DMS 273 (cell line): Measurements from ENCODE around the gene SNX30.
"Not testable (repeated sequence)": the region's sequence is repeated elsewhere in the genome, so short reads cannot be mapped to it uniquely, and the experiment has no call there.

Experiments
- DNase-seq: peaks from one replicate; lab custom pipeline; 2025; ENCODE audit not compliant: unreplicated experiment; lab: John Stamatoyannopoulos, UW

Gene SNX30

GRCh38 chr9:112750016-112750763, at the start of gene SNX30:
Gene SNX30, plus strand, starts transcription at chr9:112750760. Its CDS starts 242 bp downstream, at chr9:112751002.
- peak; percentile 94 for DNase-seq

- no peak for DNase-seq
Observed at GRCh38 chr9:112703304-112703703, 47.3 kb upstream of the SNX30 start.

- peak; percentile 61 for DNase-seq
Observed at GRCh38 chr9:112705768-112706427, 44.7 kb upstream of the SNX30 start.

DNA sequence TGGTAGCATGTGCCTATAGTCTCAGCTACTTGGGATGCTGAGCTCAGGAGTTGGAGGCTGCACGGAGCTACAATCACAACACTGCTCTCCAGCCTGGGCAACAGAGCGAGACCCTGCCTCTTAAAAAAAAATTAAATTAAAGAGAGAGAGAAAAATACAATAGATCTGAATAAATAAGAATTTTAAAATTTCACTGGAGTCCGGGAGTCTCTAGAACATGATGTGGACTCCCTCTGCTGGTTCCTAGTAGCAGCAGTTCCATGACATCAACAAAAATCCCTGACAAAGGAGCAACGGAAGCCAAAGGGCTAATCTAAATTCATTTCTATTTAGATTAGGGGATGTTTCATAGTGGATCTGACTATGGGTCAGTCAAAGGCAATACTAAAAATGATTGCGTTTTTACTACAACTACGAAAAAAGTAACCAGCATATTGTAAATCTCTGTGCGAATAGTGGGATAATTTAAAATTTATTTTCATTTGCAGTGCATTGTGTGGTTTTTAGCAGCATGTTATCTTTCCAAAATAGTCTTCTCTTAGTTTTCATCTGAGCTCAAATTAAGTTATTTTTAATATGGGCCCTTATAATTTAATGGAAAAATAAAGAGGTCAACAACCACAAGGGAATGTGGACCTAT, 39.4 kb upstream of the SNX30 start:
- DNase-seq: peak; percentile 47

- DNase-seq: no peak
Observed at GRCh38 chr9:112712678-112713077, 37.9 kb upstream of the SNX30 start.

DNA sequence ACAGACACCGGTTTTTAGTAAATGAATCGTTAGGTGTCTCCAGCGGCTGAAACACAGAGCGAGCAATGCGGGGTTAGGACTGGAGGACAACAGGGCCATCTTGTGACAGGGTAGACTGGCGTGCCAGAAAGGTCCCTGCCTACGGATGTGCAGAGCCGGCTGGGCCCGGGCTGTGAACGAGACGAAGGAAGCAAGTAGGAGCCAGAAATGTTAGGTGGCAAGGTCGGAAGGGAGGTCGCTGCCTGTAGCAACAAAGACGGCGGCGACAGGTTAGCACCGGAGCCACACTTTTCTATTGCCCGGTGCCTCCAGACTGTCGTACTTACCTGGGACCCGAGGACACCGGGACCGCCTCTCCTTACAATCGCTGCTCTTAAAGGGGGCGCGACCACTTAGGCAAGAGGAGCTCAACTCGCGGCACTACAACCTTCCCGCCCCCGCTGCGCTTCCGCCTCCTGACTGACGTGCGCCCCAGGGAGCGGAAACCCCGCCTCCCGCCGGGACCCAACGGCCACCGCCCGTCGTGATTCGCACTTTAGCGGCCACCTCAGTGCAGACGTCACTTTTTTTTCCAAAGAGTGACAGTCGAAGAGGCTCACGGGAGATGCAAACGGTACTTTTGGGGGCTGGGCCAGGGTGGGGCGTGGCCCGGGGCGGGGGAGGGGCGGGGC, 32.8 kb upstream of the SNX30 start, which contains the start of gene INIP:
Gene INIP, minus strand, starts transcription at position 457 of the 671 bp plus-strand sequence. CDS start 1,632 bp downstream, outside the sequence.
- DNase-seq: peak; percentile 99

- DNase-seq: peak; percentile 35
Observed at GRCh38 chr9:112719241-112719691, 31.3 kb upstream of the SNX30 start.

DNA sequence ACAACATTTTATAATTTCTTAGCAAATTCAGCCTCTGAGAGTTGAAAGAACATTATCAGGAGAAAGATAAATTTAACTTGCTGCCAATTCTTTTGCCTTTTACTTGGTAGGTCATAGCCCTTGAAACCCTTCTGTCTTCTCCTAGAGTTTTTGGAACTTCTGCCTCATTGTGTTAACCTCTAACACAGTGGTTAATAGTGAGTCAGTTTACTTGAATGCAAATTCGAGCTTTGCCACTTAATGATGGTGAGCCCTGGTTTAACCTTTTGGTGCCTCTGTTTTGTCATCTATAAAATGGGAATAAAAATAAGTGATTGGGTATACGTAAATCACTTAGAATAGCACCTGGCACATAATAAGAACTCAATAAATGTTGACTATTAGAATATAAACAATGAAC, 30.9 kb upstream of the SNX30 start:
- no peak for DNase-seq

DNA sequence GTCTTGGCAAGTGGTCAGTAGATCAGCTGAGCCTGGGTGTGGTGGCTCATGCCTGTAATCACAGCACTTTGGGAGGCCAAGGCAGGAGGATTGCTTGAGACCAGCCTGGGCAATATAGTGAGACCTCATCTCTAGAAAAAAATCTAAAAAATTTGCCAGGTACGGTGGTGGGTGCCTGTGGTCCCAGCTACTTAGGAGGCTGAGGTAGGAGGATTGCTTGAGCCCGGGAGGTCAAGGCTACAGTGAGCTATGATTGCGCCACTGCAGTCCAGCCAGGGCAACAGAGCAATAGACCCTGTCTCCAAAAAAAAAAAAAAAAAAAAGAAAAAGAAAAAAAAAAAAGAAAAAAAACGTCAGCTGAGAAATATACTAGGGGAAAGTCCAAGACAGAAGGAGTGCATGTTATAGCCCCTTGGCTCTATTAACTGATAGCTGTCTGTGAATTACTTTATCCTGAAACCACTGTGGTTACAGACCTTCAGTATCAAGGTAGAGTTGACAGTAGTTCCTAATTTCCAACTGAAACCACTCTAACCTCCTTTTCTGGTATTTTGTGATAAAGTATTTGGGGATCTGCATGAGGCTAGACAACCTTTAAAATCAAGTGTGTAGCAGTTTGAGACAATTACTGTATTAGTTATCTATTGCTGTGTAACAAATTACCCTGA, 30.3 kb upstream of the SNX30 start:
- DNase-seq: no peak

DNA sequence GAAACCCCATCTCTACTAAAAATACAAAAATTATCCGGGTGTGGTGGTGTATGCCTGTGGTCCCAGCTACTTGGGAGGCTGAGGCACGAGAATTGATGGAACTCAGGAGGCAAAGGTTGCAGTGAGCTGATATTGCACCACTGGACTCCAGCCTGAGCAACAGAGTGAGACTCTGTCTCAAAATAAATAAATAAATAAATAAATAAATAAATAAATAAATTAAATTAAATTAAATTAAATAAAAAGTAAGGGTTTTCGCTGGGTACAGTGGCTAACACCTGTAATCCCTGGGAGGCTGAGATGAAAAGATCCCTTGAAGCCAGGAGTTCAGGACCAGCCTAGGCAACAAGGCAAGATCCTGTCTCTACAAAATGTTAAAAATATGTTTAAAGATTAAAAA, 27.8 kb upstream of the SNX30 start:
- not testable (repeated sequence) for DNase-seq

GRCh38 chr9:112725961-112726360, 24.6 kb upstream of the SNX30 start:
- no peak for DNase-seq

DNA sequence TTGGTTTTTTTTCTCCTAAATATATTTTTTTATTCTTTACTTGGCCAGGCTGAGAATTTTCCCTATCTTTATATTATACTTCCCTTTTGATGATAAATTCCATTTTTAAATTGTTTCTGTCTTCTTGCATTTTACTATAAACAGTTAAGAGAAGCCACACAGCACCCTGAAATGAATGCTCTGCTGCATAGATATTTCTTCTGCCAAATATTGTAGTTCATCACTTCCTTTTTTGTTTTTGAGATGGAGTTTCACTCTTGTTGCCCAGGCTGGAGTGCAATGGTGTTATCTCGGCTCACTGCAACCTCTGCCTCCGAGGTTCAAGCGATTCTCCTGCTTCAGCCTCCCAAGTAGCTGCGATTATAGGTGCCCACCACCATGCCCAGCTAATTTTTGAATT, 24.1 kb upstream of the SNX30 start:
- no peak for DNase-seq

DNA sequence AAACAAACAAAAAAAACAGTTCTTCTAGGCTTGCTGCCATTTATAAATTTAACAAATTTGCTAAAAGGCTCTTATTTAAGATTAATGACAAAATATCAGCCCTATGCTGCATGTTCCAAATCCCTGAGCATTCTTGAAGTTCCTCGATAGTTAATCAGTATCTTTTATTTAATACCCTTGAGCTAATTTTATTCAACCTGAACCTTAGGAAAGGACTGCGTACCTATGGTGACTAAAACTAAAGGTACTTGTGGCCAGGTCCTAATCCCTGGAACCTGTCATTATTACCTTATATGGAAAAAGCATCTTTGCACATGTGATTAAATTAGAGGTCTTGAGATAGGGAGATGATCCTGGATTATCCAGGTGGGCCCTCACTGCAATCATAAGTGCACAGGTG, 22.2 kb upstream of the SNX30 start:
- no peak for DNase-seq

DNA sequence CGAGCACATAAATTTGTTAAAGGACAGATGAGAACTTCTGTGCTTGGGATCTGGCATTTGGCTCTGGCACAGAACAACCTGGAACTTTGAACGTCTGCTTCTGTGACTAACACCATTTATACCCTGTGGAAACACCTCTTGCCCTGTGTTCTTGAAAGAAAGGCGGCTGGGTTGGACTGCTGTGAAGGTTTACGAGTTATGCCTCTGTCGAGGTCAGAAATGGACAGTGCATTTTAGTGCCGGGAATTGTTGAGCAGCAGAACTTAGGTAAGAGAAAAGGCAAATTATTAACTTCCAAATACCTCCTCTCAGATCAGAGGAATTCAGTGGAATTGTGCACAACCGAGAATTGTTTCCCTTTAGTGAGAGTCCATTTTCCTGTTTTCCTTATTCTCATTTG, 18.6 kb upstream of the SNX30 start:
- no peak for DNase-seq

GRCh38 chr9:112734892-112735291, 15.7 kb upstream of the SNX30 start:
- no peak for DNase-seq

- no peak for DNase-seq
Observed at GRCh38 chr9:112743216-112743836, 7.2 kb upstream of the SNX30 start.

- no peak for DNase-seq
Observed at GRCh38 chr9:112744177-112744576, 6.4 kb upstream of the SNX30 start.

GRCh38 chr9:112747094-112747493, 3.5 kb upstream of the SNX30 start:
- no peak for DNase-seq

- no peak for DNase-seq
Observed at GRCh38 chr9:112750764-112751055, 150 bp downstream of the SNX30 start.

DNA sequence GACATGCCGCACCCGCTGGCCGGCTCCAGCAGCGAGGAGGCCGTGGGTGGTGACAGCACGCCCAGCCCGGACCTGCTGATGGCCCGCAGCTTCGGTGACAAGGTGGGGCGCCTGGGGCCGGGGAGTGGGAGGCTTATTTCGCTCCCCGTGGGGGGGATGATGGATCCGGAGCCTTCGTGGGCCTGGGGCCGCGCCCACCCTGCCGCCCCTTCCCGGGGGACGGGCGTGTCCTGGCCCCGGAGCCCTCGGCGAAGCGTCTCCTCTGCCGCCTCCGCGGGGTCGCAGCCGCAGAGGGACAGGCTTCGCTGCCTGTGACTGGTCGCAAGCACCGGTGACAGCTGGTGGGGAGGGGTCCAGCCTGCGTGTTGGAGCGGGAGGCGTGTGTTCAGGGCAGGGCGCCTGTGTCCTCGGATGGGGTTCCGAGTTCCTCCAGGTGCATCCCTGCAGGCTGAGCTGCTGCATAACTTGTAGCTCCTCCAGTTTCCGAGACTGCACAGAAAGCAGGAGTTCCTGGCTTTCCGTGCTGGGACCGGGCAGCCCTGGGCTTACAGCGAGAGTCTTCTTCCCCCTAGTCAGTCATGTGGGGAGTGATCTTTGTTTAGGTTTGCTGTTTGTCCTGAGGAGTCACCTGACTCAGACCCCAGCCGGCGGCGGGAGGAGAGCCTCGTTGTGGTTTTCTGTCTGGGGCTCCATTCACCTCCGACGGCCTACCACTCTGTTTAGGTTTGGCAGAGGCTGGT, 666 bp downstream of the SNX30 start:
- DNase-seq: peak; percentile 87
